SK-N-SH treated with all-trans-retinoic acid at 6 μM for 48 hours (cell line): ENCODE measurements around the gene ZNF768.

Experiments used
- ARNTL ChIP-seq: fragments of 450-650 bp; formaldehyde crosslinking; IDR thresholded peaks from 2 replicates; pipeline ENCODE4 v1.5.0; 2020; ENCODE audit warnings: low read depth, mild to moderate bottlenecking, moderate library complexity, borderline replicate concordance
- BACH2 ChIP-seq: fragments of 250-450 bp; sonication (Bioruptor Pico); IDR thresholded peaks from 2 replicates; pipeline ENCODE4 v1.9.0; 2021; ENCODE audit warnings: mild to moderate bottlenecking, borderline replicate concordance
- CSRNP3 ChIP-seq: fragments of 250-450 bp; sonication (Bioruptor Pico); IDR thresholded peaks from 2 replicates; pipeline ENCODE4 v1.5.1; 2021; ENCODE audit warnings: mild to moderate bottlenecking, moderate library complexity
- GLIS3 ChIP-seq: fragments of 250-450 bp; sonication (Bioruptor Pico); IDR thresholded peaks from 2 replicates; pipeline ENCODE4 v1.5.0; 2020; ENCODE audit warnings: mild to moderate bottlenecking, moderate library complexity
- ISL1 ChIP-seq: fragments of 250-450 bp; sonication (Bioruptor Pico); IDR thresholded peaks from 2 replicates; pipeline ENCODE4 v2.1.2; 2022; ENCODE audit warnings: mild to moderate bottlenecking, moderate library complexity
- OSR1 ChIP-seq: fragments of 250-450 bp; sonication (Bioruptor Pico); IDR thresholded peaks from 2 replicates; pipeline ENCODE4 v1.8.0; 2022; ENCODE audit warnings: moderate library complexity, mild to moderate bottlenecking, inconsistent platforms
- PATZ1 ChIP-seq: fragments of 250-450 bp; sonication (Bioruptor Pico); IDR thresholded peaks from 2 replicates; pipeline ENCODE4 v1.8.0; 2020; ENCODE audit warnings: mild to moderate bottlenecking, moderate library complexity, borderline replicate concordance
- PPARA ChIP-seq: fragments of 250-450 bp; sonication (Bioruptor Pico); IDR thresholded peaks from 2 replicates; pipeline ENCODE4 v1.5.0; 2020; ENCODE audit warnings: mild to moderate bottlenecking, borderline replicate concordance
- SNAI2 ChIP-seq: fragments of 250-450 bp; sonication (Bioruptor Pico); IDR thresholded peaks from 2 replicates; pipeline ENCODE4 v1.5.0; 2020; ENCODE audit warnings: mild to moderate bottlenecking, moderate library complexity
- TSHZ2 ChIP-seq: fragments of 250-450 bp; sonication (Bioruptor Pico); IDR thresholded peaks from 2 replicates; pipeline ENCODE4 v1.5.0; 2020; ENCODE audit warnings: mild to moderate bottlenecking, moderate library complexity
- ZFP3 ChIP-seq: fragments of 250-450 bp; sonication (Bioruptor Pico); IDR thresholded peaks from 2 replicates; pipeline ENCODE4 v1.5.0; 2020; ENCODE audit warnings: mild to moderate bottlenecking, moderate library complexity
- ZNF565 ChIP-seq: fragments of 450-650 bp; formaldehyde crosslinking; conservative IDR thresholded peaks from 2 replicates; pipeline ENCODE4 v1.5.0; 2020; ENCODE audit warnings: low read depth, mild to moderate bottlenecking, moderate library complexity

- no peak for TF ChIP-seq TSHZ2 (CRISPR knock-in tag)
- no peak for TF ChIP-seq CSRNP3 (CRISPR knock-in tag)
- no peak for TF ChIP-seq PATZ1
- no peak for TF ChIP-seq OSR1 (CRISPR knock-in tag)
- no peak for TF ChIP-seq ISL1 (CRISPR knock-in tag)
- TF ChIP-seq PPARA (CRISPR knock-in tag) = no peak
- TF ChIP-seq GLIS3 (CRISPR knock-in tag) = no peak
- no peak for TF ChIP-seq SNAI2 (CRISPR knock-in tag)
- no peak for TF ChIP-seq ZNF565 (CRISPR knock-in tag)
- no peak for TF ChIP-seq BACH2 (CRISPR knock-in tag)
- no peak for TF ChIP-seq ARNTL (CRISPR knock-in tag)
- TF ChIP-seq ZFP3 = no peak
These were observed 15.9 kb downstream of the ZNF768 start for GRCh38 chr16:30510376-30510938.
